ENCODE measurements around the gene ITFG1. TPM values are rescaled to one million over a fixed set of nuclear protein-coding genes. Genes with fewer than 3 reads are reported as not detected.
"Not testable (repeated sequence)": the region's sequence is repeated elsewhere in the genome, so short reads cannot be mapped to it uniquely, and the experiment has no call there.

The ITFG1 gene
- polyA plus RNA-seq, 1 donor = 56.4 TPM

DNA sequence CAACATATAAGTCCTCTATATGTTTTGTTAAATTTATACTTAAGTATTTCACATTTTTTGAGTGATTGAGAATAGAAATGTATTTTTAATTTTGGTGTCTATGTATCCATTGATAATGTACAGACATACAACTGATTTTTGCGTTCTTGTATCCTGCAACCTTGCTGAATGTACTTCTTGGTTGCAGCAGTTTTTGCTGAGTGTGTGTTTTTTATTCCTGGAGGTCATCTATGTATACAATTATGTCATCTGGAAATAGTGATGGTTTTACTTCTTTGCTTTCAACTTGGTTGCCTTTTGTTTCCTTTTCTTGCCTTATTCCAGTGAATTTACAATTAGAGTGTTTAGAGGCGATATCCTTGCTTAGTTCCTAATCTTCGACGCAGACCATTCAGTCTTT lies 249.6 kb downstream of the ITFG1 start:
- Histone ChIP-seq H3K4me1 (ENCODE audit: control insufficient read depth, insufficient read depth, low read length) (no peaks in the 10 kb centered on the region), H3K36me3 (ENCODE audit: control insufficient read depth, insufficient read depth, low read length) (peaks cover 8% of the 10 kb centered on the region), H3K4me3 (ENCODE audit: low read length) (no peak overlapping the region), H3K27ac (ENCODE audit: low read length) (no peak overlapping the region), H3K27me3 (ENCODE audit: control insufficient read depth, insufficient read depth, low read length) (no peaks in the 10 kb centered on the region), H3K9me3 (ENCODE audit: control insufficient read depth, low read depth, low read length) (no peaks in the 10 kb centered on the region)
- WGBS (ENCODE audit: insufficient coverage, low lambda C conversion rate) = 96% methylated on average over 4 of the region's 4 CpGs
- DNase-seq = no peak

DNA sequence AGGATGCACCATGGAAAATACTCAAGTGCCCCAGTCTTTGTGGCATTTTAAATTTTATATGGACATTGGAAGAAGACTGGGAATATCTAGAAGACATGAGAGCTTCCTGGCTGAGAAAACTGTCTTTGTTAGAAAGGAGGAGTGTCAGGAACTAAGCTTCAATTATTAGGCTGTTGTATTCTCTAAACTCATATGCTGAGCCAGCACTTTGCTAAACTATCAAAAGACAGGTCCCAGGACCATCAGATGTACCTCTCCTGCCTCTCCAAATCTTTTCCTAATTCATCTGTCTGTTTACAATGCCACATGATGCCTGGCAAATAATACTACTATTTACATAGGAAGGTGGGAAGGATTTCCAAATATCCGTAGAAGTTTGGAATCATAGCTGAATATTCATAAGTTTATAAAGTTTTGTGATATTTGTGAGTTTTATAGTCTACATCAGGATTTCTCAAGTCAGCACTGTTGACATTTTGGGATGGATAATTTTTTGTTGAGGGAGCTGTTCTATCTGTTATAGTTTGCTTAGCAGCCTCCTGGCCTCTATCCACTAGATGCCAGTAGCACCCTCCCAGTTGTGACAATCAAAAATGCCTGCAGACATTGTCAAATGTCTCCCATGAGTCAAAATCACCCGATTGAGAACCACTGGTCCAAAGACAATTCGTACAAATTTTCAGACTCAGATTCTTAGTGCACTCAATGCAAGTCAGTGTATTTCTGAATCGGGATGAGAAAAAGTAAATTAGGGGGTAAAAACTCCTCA lies 255.9 kb downstream of the ITFG1 start:
- 81% methylated on average over 3 of the region's 4 CpGs for WGBS (ENCODE audit: insufficient coverage, low lambda C conversion rate)
- H3K4me1 ChIP-seq (ENCODE audit: control insufficient read depth, insufficient read depth, low read length) = no peaks in the 10 kb centered on the region
- no peak for DNase-seq
- H3K36me3 ChIP-seq (ENCODE audit: control insufficient read depth, insufficient read depth, low read length) = no peaks in the 10 kb centered on the region
- H3K4me3 ChIP-seq (ENCODE audit: low read length) = no peak overlapping the region
- no peak overlapping the region for H3K27ac ChIP-seq (ENCODE audit: low read length)
- no peaks in the 10 kb centered on the region for H3K9me3 ChIP-seq (ENCODE audit: control insufficient read depth, low read depth, low read length)
- no peaks in the 10 kb centered on the region for H3K27me3 ChIP-seq (ENCODE audit: control insufficient read depth, insufficient read depth, low read length)

DNA sequence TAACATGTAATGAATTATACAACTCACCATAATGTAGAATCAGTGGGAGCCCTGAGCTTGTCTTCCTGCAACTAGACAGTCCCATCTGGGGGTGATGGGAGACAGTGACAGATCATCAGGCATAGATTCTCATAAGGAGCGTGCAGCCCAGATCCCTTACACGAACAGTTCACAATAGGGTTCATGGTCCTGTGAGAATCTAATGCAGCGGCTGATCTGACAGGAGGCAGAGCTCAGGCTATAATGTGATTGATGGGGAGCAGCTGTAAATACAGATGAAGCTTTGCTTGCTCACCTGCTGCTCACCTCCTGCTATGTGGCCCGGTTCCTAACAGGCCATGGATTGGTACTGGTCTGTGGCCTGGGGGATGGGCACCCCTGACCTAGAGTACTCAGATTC lies 257.4 kb downstream of the ITFG1 start:
- H3K4me3 ChIP-seq (ENCODE audit: low read length); H3K27ac ChIP-seq (ENCODE audit: low read length); H3K36me3 ChIP-seq (ENCODE audit: control insufficient read depth, insufficient read depth, low read length); DNase-seq; H3K4me1 ChIP-seq (ENCODE audit: control insufficient read depth, insufficient read depth, low read length); H3K27me3 ChIP-seq (ENCODE audit: control insufficient read depth, insufficient read depth, low read length); H3K9me3 ChIP-seq (ENCODE audit: control insufficient read depth, low read depth, low read length): not testable (repeated sequence)
- no CpG with 5 or more reads among the region's 4 CpGs for WGBS (ENCODE audit: insufficient coverage, low lambda C conversion rate)

DNA sequence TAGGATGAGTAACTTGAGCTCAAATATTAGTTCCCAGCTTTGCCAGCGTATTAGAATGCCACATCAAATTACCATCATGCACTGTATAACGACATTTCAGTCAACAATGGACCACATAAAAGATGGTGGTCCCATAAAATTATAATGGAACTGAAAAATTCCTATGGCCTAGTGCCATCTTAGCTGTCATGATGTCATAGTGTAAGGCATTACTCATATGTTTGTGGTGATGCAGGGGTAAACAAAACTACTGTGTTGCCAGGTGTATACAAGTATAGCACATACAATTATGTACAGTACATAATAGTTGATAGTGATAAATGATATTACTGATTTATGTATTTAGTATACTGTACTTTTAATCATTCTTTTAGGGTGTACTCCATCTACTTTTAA lies 262.7 kb downstream of the ITFG1 start:
- Histone ChIP-seq H3K27ac (ENCODE audit: low read length) (no peak overlapping the region), H3K4me3 (ENCODE audit: low read length) (no peak overlapping the region), H3K27me3 (ENCODE audit: control insufficient read depth, insufficient read depth, low read length) (no peaks in the 10 kb centered on the region), H3K36me3 (ENCODE audit: control insufficient read depth, insufficient read depth, low read length) (no peaks in the 10 kb centered on the region), H3K9me3 (ENCODE audit: control insufficient read depth, low read depth, low read length) (no peaks in the 10 kb centered on the region), H3K4me1 (ENCODE audit: control insufficient read depth, insufficient read depth, low read length) (no peaks in the 10 kb centered on the region)
- no CpG with 5 or more reads among the region's 2 CpGs for WGBS (ENCODE audit: insufficient coverage, low lambda C conversion rate)
- no peak for DNase-seq

DNA sequence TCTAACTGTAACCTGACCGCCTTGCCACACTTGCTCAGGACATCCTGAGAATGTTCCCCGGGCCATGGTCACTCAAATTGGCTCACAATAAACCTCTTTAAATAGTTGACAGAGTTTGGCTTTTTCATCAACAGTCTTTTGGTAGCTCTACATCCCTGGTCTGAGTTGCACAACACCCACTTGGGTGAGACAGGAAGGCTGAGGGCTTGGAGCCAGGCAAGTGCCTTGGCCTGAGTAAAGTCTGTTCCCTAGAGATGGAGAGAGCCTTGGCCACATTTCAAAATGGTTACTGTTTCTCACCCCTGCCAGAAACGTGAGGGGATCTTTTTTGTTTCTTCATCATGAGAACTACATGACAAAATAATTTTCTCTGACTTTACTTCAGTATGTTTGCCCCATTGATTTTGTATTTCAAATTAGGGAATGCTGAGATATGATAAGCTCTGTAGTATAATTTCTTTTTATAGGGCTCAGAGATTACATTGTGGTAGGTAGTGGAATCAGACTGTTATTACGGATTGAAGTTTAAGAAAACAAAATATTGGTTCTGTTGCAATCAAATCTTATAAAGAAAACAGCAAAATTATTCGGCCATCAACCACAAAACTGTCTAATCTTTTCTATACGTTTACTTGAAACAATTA lies 263.2 kb downstream of the ITFG1 start:
- Histone ChIP-seq H3K36me3 (ENCODE audit: control insufficient read depth, insufficient read depth, low read length) (no peaks in the 10 kb centered on the region), H3K9me3 (ENCODE audit: control insufficient read depth, low read depth, low read length) (no peaks in the 10 kb centered on the region), H3K4me1 (ENCODE audit: control insufficient read depth, insufficient read depth, low read length) (no peaks in the 10 kb centered on the region), H3K27ac (ENCODE audit: low read length) (no peak overlapping the region), H3K27me3 (ENCODE audit: control insufficient read depth, insufficient read depth, low read length) (no peaks in the 10 kb centered on the region), H3K4me3 (ENCODE audit: low read length) (no peak overlapping the region)
- no peak for DNase-seq
- 100% methylated on average over 1 of the region's 6 CpGs for WGBS (ENCODE audit: insufficient coverage, low lambda C conversion rate)

DNA sequence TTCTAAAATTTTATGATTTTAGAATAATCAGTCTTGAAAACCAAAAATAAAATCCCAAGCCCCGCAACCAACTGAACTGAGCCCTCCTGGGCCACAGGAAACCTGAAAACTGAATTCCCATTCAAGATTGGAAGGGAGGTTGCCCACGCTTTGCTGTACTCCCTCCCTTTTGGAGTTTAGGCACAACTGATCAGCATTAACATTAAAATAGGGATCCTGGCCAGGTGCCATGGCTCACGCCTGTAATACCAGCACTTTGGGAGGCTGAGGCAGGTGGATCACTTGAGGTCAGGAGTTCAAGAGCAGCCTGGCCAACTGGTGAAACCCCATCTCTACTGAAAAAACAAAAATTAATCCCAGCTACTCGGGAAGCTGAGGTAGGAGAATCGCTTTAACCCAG lies 264.4 kb downstream of the ITFG1 start:
- Histone ChIP-seq H3K36me3 (ENCODE audit: control insufficient read depth, insufficient read depth, low read length) (no peaks in the 10 kb centered on the region), H3K4me1 (ENCODE audit: control insufficient read depth, insufficient read depth, low read length) (no peaks in the 10 kb centered on the region), H3K27me3 (ENCODE audit: control insufficient read depth, insufficient read depth, low read length) (no peaks in the 10 kb centered on the region), H3K9me3 (ENCODE audit: control insufficient read depth, low read depth, low read length) (no peaks in the 10 kb centered on the region), H3K4me3 (ENCODE audit: low read length) (no peak overlapping the region), H3K27ac (ENCODE audit: low read length) (no peak overlapping the region)
- no CpG with 5 or more reads among the region's 5 CpGs for WGBS (ENCODE audit: insufficient coverage, low lambda C conversion rate)
- DNase-seq = no peak

DNA sequence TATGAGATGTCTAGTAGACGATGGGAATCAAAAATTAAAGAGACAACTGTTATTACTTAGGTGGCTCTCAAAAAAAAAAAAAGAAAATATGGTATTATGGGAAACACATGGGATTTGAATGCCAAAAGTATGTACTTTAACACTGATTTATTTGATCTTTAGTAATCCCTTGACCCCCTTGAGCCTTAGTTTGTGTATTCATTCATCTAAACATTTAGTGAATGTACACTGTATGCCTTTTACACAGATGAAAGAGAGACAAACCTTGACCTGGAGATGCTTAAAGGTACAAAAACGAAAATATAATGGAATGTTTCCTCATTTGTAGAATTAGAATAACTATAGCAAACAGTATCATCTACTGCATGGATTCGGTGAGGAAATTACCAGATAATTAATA lies 278.5 kb downstream of the ITFG1 start:
- WGBS (ENCODE audit: insufficient coverage, low lambda C conversion rate) = 100% methylated on average over 2 of the region's 3 CpGs
- DNase-seq = no peak
- Histone ChIP-seq H3K4me3 (ENCODE audit: low read length) (no peak overlapping the region), H3K27ac (ENCODE audit: low read length) (no peak overlapping the region), H3K4me1 (ENCODE audit: control insufficient read depth, insufficient read depth, low read length) (no peaks in the 10 kb centered on the region), H3K36me3 (ENCODE audit: control insufficient read depth, insufficient read depth, low read length) (no peaks in the 10 kb centered on the region), H3K9me3 (ENCODE audit: control insufficient read depth, low read depth, low read length) (peaks cover 12% of the 10 kb centered on the region), H3K27me3 (ENCODE audit: control insufficient read depth, insufficient read depth, low read length) (no peaks in the 10 kb centered on the region)

DNA sequence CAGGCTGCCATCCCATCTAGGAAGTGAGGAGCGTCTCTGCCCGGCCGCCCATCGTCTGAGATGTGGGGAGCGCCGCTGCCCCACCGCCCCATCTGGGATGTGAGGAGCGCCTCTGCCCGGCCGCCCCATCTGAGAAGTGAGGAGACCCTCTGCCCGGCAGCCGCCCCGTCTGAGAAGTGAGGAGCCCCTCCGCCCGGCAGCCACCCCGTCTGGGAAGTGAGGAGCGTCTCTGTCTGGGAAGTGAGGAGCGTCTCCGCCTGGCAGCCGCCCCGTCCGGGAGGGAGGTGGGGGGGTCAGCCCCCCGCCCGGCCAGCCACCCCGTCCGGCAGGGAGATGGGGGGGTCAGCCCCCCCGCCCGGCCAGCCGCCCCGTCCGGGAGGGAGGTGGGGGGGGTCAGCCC lies 279.8 kb downstream of the ITFG1 start:
- DNase-seq = not testable (repeated sequence)
- WGBS (ENCODE audit: insufficient coverage, low lambda C conversion rate) = no CpG with 5 or more reads among the region's 31 CpGs
- peaks cover 12% of the 10 kb centered on the region for H3K9me3 ChIP-seq (ENCODE audit: control insufficient read depth, low read depth, low read length)

DNA sequence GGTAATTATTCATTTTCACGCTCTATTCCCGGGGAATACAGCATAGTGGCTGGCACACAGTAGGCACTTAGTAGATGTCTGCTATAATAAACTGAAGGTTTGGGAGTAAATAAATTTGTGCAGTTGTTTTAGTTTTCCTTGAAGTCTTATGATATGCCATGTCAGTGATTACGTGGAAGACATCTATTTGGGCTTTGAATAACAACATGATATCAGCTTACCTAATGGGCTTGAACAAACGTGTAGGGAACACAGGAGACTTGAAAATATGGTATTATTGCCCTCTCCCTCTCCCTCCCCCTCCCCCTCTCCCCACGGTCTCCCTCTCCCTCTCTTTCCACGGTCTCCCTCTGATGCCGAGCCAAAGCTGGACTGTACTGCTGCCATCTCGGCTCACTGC lies 280.8 kb downstream of the ITFG1 start:
- DNase-seq = no peak
- Histone ChIP-seq H3K27ac (ENCODE audit: low read length) (no peak overlapping the region), H3K4me1 (ENCODE audit: control insufficient read depth, insufficient read depth, low read length) (no peaks in the 10 kb centered on the region), H3K36me3 (ENCODE audit: control insufficient read depth, insufficient read depth, low read length) (no peaks in the 10 kb centered on the region), H3K4me3 (ENCODE audit: low read length) (no peak overlapping the region), H3K27me3 (ENCODE audit: control insufficient read depth, insufficient read depth, low read length) (no peaks in the 10 kb centered on the region), H3K9me3 (ENCODE audit: control insufficient read depth, low read depth, low read length) (peaks cover 12% of the 10 kb centered on the region)
- 100% methylated on average over 2 of the region's 8 CpGs for WGBS (ENCODE audit: insufficient coverage, low lambda C conversion rate)

More for the DNA sequence above, 279.8 kb downstream of the ITFG1 start:
- H3K27ac ChIP-seq (ENCODE audit: low read length); H3K4me1 ChIP-seq (ENCODE audit: control insufficient read depth, insufficient read depth, low read length); H3K36me3 ChIP-seq (ENCODE audit: control insufficient read depth, insufficient read depth, low read length); H3K27me3 ChIP-seq (ENCODE audit: control insufficient read depth, insufficient read depth, low read length); H3K4me3 ChIP-seq (ENCODE audit: low read length): not testable (repeated sequence)

DNA sequence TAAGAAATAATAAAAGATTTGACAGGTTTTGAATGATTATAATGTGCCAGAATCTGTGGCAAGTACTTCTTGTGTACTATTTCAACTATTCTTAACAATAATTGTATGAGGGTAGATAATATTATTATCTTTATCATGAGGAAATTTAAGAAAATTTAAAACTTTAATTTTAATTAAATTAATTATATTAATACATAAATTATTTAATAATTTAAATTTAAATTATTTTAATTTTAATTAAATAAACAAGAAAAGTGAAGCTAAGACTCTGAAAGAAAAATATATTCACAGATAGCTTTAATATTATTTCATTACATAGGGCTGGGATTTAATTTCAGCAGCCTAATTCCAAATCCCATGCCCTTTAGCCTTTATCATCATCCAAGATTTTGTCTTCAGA lies 285.7 kb downstream of the ITFG1 start:
- Histone ChIP-seq H3K4me1 (ENCODE audit: control insufficient read depth, insufficient read depth, low read length) (no peaks in the 10 kb centered on the region), H3K9me3 (ENCODE audit: control insufficient read depth, low read depth, low read length) (peaks cover 2% of the 10 kb centered on the region), H3K27me3 (ENCODE audit: control insufficient read depth, insufficient read depth, low read length) (no peaks in the 10 kb centered on the region), H3K36me3 (ENCODE audit: control insufficient read depth, insufficient read depth, low read length) (no peaks in the 10 kb centered on the region), H3K27ac (ENCODE audit: low read length) (no peak overlapping the region), H3K4me3 (ENCODE audit: low read length) (no peak overlapping the region)
- DNase-seq = no peak

All from large intestine (tissue), 3 donors.